OCI-M2 (cell line): Measurements from ENCODE around the gene TAS2R8.
"Not testable (repeated sequence)": the region's sequence is repeated elsewhere in the genome, so short reads cannot be mapped to it uniquely, and the experiment has no call there.

Experiments
- DNase-seq: peaks from one replicate; lab custom pipeline; 2025; ENCODE audit not compliant: unreplicated experiment; lab: John Stamatoyannopoulos, UW

TAS2R8 gene, protein sequence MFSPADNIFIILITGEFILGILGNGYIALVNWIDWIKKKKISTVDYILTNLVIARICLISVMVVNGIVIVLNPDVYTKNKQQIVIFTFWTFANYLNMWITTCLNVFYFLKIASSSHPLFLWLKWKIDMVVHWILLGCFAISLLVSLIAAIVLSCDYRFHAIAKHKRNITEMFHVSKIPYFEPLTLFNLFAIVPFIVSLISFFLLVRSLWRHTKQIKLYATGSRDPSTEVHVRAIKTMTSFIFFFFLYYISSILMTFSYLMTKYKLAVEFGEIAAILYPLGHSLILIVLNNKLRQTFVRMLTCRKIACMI

DNA sequence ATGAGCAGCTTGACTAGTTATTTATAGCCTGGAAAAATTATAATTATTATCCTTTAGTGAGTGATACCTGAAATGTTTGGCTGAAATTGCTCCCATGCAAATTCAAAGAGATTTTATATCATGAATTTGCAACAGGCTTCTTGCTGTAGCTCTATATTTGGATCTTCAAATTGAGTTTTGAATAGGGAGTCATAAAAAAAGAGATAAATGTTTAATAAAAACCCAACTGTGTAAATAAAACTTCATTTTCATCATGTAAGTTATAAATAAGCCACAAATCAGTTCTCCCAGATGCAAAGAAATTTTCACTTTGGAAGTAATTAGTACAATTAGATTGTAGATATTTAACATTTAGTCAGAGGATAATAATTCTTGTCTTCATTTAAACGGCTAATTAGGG, at the start of gene TAS2R8:
TAS2R8 (minus strand) TSS at position 101 of the 400 bp plus-strand sequence. CDS start 306 bp downstream, outside the sequence.
- DNase-seq, result no peak

DNA sequence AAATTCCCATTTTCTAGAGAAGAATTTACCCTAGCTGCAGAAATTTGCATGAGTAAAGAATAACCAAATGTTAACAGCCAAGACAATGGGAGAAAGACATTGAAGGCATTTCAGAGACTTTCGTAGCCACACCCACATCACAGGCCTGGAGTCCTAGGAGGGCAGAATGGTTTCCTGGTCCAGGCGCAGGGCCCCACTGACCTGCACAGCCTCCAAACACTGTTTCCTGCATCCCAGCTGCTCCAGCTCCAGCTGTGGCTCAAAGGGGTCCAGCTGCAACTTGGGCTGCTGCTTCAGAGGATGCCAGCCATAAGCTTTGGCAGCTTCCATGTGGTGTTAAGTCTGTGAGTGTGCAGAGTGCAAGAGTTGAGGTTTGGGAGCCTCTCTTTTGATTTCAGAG, 48.7 kb upstream of the TAS2R8 start:
- no peak for DNase-seq

DNA sequence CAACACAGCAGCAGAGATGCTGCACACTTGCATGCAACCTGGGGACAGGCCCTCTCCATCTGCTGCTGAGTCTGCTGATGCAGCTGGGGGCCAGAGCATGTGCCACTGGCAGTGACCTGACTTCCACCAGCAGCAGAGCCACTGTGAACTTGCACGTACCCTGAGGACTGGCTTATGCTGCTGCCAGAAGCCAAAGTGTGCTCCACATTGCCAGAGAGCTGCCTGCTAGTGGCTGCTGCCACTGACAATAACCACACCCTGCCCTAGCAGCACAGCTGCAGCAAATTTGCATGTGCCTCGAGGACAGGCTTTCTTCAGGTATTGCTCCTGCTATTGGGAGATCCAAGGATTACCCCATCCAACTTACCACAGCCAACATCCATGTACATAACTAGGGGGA, 46.7 kb upstream of the TAS2R8 start:
- no peak for DNase-seq

DNA sequence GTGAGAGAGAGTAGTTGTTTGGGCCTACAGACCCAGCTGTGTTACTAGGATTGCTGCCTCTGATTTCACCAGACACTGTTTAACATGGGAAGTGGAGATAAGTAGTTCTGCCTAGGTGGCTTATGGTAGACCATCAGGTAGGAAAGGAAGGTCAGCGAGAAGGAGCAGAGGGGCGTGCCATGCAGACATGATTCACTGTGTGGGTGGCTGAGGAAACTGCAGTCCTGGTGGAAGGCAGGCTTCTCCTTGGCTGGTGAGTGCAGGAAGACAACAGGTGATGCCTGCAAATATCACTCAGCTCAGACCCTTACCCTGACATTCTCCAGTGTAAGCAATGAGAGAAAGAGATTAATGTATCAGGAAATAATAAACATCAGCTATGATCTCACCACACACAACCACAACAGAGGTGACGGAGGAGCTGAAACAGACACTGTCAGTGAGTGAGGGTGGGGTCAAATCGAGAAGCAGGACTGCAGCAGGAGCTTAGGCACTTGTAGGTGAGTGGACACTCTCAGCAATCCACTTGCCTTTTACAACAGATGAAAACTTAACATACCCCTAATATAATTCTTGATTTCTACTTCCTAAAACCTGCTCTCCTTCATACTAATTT, 44.3 kb upstream of the TAS2R8 start:
- no peak for DNase-seq

DNA sequence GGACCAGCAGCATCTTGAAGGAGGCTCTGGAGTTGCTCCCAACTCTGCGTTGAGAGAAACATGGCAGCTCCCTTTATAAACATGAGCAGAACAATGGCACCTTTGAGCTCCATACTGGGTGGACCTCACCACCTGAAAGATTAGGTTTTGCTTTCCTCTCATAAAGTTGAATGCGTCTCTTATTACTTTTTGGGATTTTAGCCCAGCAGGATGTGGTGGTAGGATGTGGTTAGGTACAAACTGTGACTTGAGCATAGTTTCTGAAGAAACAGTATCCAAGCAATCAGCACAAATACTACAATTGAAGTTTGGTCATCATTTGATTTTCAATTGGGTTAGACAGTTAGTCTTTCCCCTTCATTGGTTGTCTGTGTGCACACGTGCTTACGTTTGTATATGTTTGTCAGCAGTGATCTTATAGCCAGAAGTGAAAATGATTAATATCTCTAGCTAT, 42.4 kb upstream of the TAS2R8 start, which contains the start of gene PRR4:
PRR4 (minus strand) TSS at position 51 of the 454 bp plus-strand sequence; CDS start at position 13, 38 bp downstream.
- DNase-seq, result no peak

DNA sequence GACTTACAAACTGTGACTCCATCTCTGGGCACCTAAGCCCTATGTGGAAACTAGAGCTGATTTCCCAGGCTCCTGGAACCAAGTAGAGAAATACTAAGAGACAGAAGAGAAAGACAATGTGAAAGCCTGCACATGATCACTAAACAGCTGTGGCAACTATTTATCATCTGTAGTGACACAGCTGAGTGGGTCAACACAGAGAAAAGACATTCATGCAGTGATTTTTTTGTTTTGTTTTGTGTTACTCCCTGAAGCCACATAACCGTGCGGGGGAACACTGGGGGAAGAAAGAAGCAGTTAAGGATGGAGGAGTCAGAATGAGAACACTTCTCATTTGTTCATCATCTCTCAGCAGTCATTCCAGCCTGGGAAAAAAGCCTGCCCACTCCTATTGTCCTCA, 40.7 kb upstream of the TAS2R8 start:
- DNase-seq, result no peak

DNA sequence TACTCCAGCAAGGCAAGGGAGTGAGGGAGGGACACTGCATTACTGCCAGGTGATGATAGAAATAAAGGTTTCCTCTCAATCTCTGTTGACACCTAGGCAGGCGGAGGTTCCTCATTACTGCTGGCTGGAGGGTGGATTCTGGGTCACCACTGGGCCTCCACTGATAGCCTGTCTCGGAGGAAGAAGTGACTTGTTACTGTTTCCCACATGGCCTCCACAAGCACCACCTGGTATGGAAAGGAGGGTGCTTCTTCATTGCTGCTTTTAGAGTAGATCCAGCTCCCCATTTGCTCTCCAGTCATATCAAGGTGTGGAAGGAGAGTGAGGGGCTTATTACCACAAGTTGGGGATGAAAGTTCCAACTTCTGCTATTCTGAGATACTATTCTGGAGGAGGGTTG, 35.8 kb upstream of the TAS2R8 start:
- DNase-seq, result no peak

DNA sequence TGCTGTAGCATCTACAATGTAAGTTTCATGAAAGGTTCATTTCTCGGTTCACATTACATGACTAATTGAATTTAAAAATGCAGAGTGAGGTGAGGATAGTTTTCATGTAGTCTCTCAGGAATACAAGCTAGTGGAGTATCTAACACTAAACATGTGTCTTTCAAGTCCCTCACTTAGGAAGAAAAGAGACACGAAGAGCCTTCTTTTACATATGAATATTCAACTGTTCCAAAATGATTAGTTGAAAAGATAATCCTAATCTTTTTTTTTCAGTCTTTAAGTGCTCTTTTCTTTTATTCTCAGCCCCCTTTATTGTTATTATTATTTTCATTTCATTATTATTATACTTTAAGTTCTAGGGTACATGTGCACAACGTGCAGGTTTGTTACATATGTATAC, 31.4 kb upstream of the TAS2R8 start:
- DNase-seq, result no peak

DNA sequence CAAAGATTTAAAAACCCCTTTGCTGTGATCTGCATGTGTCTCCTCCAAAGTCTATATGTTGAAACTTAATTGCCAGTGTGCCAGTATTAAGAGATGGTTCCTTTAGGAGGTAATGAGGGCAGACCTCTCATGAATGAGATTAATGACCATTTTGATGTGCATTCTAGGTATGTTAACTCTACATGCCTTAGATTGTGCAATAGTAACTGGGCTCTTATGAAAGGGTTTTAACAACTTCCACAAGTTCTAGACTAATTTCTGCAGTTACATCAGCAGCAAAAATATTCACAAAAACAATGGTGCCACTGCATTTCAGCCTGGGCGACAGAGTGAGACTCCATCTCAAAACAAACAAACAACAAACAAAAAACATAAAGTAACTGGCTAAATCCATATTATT, 22.9 kb upstream of the TAS2R8 start:
- no peak for DNase-seq

DNA sequence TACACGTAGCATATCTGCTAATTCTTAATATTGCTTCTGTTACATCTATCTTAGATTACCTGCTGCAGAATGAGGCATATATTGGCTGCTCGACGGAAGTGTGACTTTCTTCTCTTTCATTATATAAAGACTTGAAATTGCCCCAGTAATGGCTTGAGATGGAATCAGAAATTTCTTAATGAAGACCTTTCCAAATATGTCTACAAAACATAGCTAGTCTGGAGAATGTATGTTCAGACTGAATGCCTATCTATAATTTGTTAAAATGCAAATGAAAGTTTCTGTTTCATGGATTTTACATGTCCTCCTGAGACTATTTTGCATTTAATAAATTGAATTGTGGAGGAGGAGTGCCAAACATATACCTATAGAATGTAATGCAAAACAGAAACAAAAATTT, 19.2 kb upstream of the TAS2R8 start, which contains the start of gene TAS2R10:
TAS2R10 (minus strand) TSS at position 101 of the 400 bp plus-strand sequence; CDS start at position 12, 89 bp downstream.
- DNase-seq, result no peak

DNA sequence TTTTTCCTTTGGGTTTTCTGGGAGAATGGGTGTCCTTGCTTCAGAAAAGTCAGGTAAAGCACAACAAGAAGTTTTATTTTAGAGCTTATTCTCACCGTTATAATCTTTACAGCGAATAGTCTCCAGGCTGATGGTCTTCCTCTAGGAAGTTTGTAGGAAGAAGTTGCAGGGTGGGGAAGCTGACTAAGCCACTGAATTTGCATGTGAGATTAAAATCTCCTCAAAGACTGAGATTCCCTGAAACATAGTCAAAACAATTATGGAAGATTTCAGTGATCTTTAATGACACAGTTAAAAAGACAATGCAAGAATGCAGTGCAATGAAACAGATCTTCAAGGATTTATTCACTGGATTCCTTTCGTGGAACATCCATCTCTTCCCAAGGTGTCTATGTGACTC, 17.9 kb upstream of the TAS2R8 start:
- no peak for DNase-seq

DNA sequence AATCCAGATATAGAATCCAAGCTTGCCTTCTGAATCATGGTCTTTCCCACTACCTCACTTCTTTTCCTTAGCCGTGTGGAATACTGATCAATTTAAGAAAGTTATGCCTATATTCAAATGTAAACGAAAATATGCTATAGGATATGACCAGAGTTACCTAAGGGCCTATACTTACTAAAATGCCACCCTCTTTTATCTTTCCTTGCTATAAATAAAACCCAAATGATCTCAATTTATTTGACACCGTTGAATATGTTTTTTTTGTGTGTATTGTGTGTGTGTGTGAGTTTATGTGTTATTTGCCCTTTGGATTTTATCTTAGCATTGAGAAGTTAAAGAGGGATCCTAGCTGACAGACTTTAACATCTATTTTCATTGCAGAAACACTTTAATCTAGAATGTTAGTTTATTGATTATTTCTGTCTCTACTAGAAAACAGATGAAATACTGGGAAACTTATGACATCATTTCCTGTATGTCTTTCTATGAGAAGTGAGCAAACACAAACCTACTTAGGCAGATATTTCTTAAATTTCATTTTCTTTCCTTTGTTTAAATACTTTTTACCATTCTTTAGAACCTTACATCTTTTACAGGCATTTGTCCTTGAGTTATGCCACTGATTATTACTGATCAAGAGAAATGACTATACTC, 4.9 kb upstream of the TAS2R8 start:
- no peak for DNase-seq

DNA sequence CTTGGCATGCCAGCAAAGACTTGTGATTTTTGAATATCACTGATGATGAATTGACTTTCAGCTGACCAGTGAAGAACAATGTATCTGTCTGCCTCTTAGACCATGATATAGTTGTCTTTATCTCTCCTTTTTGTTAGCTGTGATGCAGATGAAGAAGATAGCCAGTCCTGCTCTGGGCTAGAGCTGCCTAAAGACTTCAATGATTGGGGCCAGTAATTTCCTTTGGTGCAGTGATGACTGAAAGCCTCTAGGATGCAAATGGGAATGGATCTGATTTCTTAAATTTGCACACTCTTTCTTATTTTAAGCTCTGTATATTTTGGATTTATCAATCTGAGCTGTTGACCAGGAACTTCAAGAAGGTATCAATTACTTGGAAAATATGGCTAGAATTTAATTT, 3.0 kb upstream of the TAS2R8 start, which contains the start of gene TAS2R9:
TAS2R9 (minus strand) TSS at position 101 of the 400 bp plus-strand sequence; CDS start at position 8, 93 bp downstream.
- no peak for DNase-seq

DNA sequence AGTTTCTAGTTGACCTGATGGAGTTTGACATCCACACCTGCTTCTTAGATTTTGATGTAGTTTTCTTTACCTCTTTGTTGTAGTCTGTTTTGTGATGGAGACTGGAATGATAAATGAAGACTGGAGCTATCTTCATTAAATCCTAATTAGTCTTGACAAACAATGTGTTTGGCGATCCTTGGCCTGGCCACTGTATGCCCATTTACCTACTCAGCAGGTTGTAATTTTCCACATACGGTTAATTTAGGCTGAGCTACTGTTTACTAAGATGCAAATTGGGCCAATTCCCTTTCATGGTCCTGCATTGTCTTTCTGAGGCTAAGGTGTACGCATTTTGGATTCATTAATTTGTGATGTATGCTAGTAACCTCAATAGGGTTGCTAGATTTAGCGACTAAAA, 4.5 kb downstream of the TAS2R8 start, which contains the start of gene TAS2R7:
TAS2R7 (minus strand) TSS at position 41 of the 400 bp plus-strand sequence. CDS start 57 bp downstream, outside the sequence.
- no peak for DNase-seq

DNA sequence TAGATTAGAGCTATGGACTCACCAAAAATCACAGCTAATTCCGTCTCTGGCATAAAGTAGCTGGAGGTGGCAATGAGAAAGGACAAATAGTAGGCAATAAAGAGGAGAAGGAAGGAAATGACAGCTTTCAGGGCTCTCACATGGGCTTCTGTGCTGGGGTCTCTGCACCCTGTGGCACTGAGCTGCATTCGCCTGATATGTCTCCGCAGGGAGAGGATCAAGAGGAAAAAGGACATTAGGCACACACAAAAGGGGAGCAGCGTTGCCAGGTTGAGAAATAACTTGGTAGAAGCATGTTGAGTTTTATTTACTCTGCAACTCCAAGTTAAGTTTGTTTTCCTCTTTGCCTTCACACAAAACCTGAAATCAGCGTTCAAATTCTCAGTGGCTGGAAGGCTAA, 5.3 kb downstream of the TAS2R8 start:
- DNase-seq, result no peak

DNA sequence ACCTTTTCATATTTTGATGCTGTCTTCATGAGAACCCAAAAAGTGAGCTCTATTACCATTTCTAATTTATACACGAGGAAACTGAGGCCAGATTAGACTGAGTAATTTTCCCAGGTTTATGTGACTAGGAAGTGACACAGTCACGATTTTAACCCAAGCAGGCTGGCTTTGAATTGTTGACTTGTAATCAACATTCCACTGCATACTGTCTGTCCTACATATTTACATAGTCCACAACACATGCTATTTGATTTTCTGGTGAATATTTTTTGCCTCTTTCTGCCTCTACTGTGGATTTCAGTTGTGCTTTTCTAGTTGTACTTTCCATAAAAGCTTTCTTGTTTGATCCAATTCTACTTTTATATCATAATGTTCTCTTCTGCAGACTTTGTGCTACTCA, 12.9 kb downstream of the TAS2R8 start:
- no peak for DNase-seq

DNA sequence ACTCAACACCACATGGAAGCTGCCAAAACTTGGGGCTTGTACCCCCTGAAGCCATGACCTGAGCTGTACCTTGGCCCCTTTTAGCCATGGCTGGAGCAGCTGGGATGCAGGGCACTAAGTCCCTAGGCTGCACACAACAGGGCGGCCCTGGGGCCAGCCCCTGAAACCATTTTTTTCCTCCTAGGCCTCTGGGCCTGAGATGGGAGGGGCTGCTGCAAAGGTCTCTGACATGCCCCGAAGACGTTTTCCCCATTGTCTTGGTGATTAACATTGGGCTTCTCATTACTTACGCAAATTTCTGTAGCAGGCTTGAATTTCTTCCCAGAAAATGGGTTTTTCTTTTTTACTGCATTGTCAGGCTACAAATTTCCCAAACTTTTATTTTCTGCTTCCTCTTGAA, 15.3 kb downstream of the TAS2R8 start:
- DNase-seq, result not testable (repeated sequence)

DNA sequence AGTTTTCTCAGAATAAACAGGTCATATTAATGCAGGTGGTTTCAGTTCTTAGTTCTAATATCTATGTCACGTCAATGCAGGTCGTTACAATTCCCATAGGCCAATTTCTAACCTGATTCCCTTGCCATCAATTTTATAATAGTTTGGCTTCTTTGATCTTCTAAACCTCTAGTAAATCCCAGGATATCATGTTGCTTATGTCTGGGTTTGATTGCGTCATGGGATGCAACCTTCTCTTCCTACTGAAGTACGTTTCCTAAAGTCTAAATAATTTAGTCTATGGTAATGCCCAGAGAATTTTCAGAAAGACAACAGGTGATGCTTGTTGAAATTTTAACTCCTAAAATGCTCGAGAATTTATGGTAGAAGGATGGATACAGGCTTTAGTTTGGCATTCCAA, 23.8 kb downstream of the TAS2R8 start:
- DNase-seq, result no peak

DNA sequence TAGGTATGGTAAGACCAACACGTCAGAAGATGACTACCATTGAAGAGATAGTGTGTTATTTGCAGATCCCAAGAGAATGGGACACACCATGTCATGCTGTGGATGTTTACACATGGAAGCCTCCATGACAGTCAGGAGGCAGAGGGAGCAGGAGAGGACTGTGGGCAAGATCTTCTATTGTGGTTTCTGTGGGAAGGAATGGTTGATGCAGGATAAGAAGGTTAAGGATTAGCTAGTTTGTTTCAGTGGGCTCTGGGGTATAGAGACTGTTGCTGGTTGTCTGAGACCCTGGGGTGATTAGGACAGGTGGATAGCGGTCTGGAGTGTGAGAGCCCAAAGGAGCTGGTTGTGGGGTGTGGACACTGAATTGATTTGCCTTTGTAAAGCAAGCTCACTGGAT, 28.0 kb downstream of the TAS2R8 start:
- DNase-seq, result peak; percentile 30

DNA sequence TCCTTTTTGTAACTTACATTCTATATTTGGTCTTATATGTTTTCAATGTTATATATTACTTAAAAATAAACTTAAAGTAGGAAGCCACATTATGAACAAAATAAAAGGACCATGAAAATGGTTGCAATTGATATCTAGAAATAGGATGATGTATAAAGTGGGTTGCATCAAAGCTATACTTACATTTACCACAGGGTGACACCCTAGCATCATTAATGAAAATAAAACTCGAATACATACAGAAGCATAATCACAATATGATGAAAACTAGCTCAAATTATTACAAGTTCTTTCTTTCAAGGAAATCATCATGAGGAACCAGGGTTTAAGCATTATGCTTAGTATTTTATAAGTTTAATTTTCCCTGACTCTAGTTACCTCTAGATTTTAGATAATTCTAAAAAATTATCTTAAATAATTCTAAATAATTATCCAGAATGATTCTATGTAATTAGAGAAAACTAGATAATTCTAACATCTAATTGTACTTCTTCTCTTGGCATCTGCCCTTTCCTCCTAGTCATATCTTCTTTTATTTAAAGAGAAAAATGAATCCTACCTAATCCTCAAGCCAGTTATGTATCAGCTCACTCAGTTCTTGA, 35.9 kb downstream of the TAS2R8 start:
- DNase-seq, result no peak

DNA sequence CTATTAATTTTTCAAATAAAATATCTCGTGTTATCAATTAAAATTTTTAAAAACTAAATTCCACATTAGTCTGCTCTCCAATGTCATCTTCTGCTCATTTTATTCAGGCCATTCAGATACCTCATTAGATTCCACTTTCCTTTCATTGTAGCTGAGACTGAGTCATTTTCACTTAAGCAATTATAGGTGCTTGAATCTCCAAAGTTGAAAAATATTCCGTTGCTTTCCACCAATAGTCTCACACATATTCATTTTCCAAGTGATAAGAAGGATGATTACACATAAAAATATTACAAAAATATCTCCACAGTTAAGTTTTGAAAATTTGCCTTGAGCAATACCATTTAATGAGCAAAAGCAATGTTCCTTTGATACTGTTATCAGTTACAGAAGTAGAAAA, 47.4 kb downstream of the TAS2R8 start:
- DNase-seq, result no peak
